Stromal cell of bone marrow (primary cell): Measurements from ENCODE around the gene MYOC.
"Not testable (repeated sequence)": the region's sequence is repeated elsewhere in the genome, so short reads cannot be mapped to it uniquely, and the experiment has no call there.

Source experiments
- DNase-seq: peaks from one replicate; pipeline ENCODE4 v3.0.0-alpha.2; 2012; ENCODE audit warnings: low read depth

Gene MYOC

GRCh38 chr1:171652234-171652822 is at the start of gene MYOC:
Gene MYOC, minus strand, starts transcription at chr1:171652688. Its CDS starts 77 bp downstream, at chr1:171652611.
- DNase-seq, result no peak

DNA sequence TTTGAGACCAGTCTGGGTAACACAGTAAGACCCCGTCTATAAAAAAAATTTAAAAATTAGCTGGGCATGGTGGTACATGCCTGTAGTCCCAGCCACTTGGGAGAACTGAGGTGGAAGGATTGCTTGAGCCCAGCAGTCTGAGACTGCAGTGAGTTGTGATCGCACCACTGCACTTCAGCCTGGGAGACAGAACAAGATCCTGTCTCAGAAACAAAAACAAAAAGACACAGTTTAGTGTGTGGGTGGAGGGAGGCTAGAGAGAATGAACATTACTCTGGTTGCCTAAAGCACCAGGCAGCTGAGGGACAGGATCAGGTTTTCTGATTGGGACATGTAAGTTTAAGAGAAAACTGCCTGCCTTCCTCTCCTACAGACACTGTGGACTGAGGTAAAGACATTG is 47.0 kb upstream of the MYOC start:
- DNase-seq, result no peak

GRCh38 chr1:171695772-171696171 is 43.3 kb upstream of the MYOC start:
- not testable (repeated sequence) for DNase-seq

DNA sequence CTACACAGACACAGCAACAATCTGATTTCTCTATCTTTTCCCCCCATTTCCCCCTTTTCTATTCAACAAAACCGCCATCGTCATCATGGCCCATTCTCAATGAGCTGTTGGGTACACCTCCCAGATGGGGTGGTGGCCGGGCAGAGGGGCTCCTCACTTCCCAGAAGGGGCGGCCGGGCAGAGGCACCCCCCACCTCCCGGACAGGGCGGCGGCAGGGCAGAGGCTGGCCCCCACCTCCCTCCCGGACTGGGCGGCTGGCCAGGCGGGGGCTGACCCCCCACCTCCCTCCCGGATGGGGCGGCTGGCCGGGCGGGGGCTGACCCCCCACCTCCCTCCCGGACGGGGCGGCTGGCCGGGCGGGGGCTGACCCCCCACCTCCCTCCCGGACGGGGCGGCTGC is 41.1 kb upstream of the MYOC start:
- not testable (repeated sequence) for DNase-seq

GRCh38 chr1:171683870-171684269 is 31.4 kb upstream of the MYOC start:
- DNase-seq, result no peak

- DNase-seq, result no peak
Measured at GRCh38 chr1:171680339-171680738, 27.9 kb upstream of the MYOC start.

DNA sequence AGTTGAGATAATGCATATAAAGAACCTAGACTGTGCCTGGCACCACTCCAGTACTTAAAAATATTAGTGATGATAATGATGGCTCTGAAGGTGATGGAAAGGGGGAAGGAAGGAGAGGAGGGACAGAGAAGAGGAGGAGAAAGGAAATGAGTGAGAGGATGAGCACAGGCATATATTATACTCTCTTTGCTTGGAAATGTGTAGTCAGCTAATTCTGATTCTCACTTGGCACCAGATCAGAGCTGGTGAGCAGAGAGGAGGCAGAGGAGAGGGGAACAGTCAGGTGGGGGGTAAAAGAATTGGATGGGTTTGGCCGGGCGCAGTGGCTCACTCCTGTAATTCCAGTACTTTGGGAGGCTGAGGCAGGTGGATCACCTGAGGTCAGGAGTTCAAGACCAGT is 24.3 kb upstream of the MYOC start:
- no peak for DNase-seq

- DNase-seq, result no peak
Measured at GRCh38 chr1:171674431-171675405, 22.2 kb upstream of the MYOC start.

DNA sequence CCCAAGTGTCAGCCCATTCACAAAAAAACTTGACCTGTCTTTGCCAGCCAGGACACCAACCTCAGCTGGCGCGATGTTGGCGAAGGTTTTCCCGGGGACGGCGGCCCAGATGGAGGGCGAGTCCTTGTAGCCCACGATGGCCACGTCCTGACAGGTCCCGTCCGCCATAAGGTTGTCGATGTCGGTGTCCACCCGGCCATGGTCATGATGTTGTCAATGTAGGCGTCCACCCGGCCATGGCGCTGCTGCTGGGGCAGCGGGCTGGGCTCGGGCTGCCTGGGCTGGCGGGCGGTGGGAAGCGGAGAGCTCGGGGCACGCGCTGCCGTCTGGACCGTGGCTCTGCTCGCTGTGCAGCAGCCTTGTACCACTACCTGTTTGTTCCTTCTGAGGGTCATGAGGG is 18.3 kb upstream of the MYOC start:
- DNase-seq, result no peak

DNA sequence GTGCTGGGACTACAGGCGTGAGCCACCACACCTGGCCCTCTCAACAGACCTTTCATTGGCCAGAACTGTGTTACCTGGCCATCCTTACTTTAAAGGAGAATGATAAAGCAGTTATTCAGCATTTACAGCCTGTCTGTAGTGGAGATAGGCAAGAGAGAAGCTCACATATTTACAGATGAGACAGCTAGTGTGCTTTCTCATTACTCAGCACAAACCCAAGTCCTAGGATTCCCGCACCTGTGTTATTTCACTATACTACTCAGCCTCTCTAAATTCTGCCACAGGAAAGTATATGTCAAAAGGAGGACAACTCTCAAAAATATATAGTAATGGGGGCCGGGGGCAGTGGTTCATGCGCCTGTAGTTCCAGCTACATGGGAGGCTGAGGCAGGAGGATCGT is 15.9 kb upstream of the MYOC start:
- DNase-seq, result no peak

DNA sequence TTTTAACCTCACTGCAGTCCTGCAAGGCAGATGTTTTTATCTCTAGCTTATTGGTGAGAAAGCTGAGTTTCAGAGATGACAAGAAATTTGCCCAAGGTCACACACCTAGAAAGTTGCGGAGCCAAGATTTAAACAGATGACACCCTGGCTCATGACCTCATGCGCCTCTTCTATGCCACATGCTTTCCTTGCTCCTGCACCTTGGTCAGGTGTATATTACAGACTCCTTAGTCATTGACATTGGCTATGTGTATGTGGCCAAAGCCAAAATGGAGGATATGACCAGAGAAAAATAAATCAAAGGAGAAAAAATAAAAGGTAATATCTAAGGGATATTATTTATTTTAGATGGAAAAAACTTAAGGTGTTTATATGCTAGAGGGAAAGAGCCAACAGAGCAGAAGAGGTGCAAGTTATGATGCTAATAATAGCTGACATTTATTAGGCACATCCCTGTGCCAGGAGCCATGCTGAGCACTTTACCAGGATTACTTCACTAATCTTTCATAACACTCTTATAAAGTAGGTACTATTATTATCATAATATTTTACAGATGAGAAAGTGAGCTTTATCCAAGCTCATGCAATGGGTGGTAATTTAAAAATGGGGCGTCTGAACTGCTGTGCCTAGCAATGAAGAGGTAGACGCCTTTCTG is 13.8 kb upstream of the MYOC start:
- no peak for DNase-seq

DNA sequence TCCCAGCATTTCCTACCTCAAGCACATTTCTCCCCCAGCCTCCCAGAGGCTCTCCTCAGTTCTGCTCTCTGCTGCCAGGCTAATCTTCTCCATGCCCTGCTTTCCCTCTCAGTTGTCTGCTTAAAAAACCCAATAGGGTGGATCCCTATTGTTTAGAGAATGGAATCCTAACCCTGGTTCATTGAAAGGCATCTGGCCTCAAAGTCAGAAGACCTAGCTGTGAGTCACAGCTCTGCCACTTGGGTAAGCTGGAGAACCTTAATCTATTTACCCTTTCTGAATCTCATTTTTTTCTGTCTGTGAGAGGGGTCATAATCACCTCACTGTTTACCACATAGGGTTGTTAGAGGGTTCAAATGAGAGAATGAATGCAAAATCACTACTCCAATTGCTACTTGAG is 12.5 kb upstream of the MYOC start:
- no peak for DNase-seq

GRCh38 chr1:171663854-171664575 is 11.5 kb upstream of the MYOC start:
- no peak for DNase-seq

DNA sequence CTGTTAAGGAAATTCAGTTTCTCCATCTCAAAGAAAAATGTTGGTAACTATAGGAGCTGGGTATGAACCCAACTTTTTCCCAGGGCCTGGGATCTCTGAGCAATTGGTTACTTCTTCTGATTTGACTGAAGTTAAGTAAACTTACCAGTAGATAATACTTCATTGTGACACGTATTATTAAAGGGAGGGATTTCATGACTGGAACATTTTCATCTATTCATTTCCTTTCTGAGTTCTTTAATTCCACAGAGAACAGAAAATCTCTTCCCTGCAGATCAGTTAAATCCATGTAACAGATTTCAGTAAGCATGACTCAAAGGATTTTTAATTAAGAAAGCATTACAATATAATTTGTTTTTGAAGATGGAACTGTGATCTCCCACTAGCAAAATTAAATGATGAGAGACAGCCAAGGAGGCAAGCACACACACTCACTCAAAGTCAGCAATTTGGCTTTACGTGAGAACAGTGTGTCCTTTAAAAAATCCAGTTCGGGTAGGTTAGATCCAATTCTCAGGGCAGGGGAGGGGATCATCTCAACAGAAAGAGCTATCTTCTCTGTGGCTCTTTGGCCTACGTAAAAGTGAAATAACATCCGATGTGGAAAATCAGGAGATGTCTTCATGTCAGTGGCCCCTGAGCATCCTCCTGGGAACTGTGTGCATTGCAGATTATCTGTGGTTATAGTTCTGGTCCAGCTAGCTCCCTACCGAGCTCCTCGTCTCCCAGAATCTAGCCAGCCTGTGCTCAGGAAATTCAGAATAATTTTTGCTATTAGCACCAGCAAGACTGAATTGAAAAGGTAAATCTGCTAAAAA is 10.8 kb upstream of the MYOC start:
- DNase-seq, result no peak

DNA sequence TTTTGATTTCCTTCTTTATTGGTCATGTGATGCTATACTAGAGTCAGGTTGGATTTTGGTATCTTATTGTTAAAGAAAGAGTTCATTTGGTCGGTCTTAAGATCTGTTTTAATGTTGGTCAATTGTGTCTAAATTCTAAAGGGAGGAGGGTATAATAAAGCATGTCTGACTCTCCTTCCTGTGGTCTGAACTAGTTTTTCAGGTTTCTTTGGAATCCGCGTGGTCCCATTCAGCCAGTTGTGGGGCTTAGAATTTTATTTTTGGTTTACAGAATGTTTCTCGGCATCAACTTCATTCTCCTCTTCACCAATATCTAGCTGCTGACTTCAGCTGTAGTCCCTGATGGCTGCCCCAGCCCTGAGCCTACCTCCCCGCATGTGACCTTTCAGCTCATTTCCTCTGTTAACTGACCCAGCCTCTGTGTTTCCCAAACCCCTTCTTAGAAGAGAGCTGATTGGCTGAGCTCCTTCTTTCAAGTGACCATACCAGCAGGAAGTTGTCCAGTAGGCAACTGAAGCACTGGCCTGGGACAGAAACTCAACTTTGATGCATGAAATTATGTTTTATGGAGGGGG is 8.7 kb upstream of the MYOC start:
- DNase-seq, result no peak

DNA sequence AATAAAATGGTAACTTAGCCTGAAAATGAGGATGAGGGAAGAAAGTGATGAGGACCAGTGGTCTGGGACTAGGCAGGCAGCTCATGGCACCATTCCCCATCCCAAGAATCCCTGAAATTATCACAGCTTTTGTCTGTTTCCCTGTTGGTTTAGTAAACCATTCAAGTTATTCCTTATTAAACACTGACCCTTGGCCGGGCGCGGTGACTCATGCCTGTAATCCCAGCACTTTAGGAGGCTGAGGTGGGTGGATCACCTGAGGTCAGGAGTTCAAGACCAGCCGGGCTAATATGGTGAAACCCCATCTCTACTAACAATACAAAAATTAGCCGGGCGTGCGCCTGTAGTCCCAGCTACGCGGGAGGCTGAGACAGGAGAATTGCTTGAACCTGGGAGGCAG is 3.7 kb upstream of the MYOC start:
- DNase-seq, result not testable (repeated sequence)

- no peak for DNase-seq
Measured at GRCh38 chr1:171655746-171656116, 3.2 kb upstream of the MYOC start.

- DNase-seq, result no peak
Measured at GRCh38 chr1:171654942-171655745, 2.7 kb upstream of the MYOC start.

DNA sequence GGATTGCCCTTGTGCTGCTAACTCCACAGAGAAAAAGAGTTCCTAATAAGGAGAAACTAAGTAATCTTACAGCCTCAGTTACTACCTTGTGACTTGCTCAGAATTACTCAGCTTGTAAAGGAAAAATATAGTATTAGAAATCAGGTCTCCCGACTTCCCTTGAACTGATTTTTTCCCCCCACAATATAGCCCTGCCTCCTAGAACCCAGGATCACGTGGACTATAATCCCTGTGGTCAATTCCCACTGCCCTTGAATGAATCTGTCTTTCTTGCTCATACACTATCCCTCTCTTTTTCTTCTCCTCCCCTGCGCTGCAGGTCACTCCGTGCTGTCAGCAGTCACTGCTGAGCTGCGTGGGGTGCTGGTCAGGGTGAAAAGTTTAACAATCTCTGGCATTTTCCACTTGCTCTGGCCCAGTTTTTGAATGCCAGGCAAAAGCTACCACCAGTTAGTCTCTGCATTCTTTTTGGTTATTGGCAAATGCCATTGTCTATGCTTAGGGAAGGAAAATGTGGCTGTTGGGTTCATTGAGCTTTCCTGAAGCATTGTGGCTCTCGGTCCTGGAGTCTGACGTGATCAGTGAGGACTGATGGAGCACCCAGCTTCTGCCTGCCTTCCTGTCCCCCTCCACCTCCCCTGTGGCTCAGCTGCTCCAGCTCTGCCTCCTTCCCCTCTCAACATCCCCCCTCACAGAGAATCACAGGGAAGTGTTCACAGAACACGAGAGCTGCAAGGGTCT is 1.9 kb upstream of the MYOC start:
- DNase-seq, result no peak

DNA sequence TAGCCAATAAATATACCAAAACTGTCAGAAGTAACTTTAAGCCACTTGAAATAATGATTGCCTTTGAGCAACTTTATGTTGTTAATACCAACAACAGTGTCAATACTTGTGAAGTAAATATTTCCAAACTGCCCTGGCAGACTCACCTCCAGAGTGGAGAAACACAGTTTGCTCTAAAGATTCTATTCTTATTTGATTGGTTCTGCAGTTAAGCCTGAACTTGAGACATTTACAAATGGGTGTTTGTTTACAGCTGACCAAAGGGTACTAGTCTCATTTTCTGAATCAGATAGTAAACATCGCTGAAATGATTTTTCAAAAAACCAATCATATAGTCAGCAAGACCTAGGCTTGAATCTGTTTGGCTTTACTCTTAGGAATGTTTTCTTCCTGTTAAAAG is 1.3 kb upstream of the MYOC start:
- no peak for DNase-seq
